Measurements from ENCODE around the gene SVEP1.

Gene SVEP1

GRCh38 chr9:110389148-110389750, 190.3 kb downstream of the SVEP1 start:
- peaks cover 0 to 3% of the 10 kb centered on the region in 2 experiments; a peak in 1 of 3 replicates for H3K36me3 ChIP-seq (ENCODE audit: control insufficient read depth in 2 of 2, insufficient read depth in 1 of 2, low read length in 2 of 2)
- CTCF ChIA-PET: interaction anchor here (0.6 kb wide), 1 partner anchor 154 kb away, joined by 4 read pairs; no protein-coding TSS in a partner anchor
- TF ChIP-seq ZBTB26 (tag by site-specific recombination; optimal IDR thresholded peaks at IDR 0.05): no peak
- no peak for TF ChIP-seq OSR2 (tag by site-specific recombination; IDR thresholded peaks at IDR 0.05)
- TF ChIP-seq ZEB2 (tag by site-specific recombination; IDR thresholded peaks at IDR 0.05): no peak
- TF ChIP-seq ZFP3 (tag by site-specific recombination; IDR thresholded peaks at IDR 0.05; ENCODE audit: low read depth): no peak
- TF ChIP-seq GLI2 (tag by site-specific recombination; IDR thresholded peaks at IDR 0.05; ENCODE audit: borderline replicate concordance, low read depth): no peak
- no peak for TF ChIP-seq ZNF266 (tag by site-specific recombination; IDR thresholded peaks at IDR 0.05; ENCODE audit: low read depth)
- TF ChIP-seq ZNF785 (tag by site-specific recombination; IDR thresholded peaks at IDR 0.05): no peak
- no peak for TF ChIP-seq GFI1B (tag by site-specific recombination; IDR thresholded peaks at IDR 0.05)
- no peak for TF ChIP-seq ELK4 (IDR thresholded peaks at IDR 0.05; ENCODE audit: borderline replicate concordance, low read depth, low read length)
- no peak for TF ChIP-seq ZNF530 (tag by site-specific recombination; IDR thresholded peaks at IDR 0.05; ENCODE audit: low read depth)
- TF ChIP-seq ZFP37 (tag by site-specific recombination; IDR thresholded peaks at IDR 0.05): no peak
- TF ChIP-seq ZNF555 (tag by site-specific recombination; conservative IDR thresholded peaks at IDR 0.05): no peak
- TF ChIP-seq ZNF146 (tag by site-specific recombination; IDR thresholded peaks at IDR 0.05): no peak
- TF ChIP-seq ZBTB11 (tag by site-specific recombination; conservative IDR thresholded peaks at IDR 0.05; ENCODE audit: low read depth): no peak
- H3K27ac ChIP-seq (ENCODE audit: extremely low read depth, low read depth, low read length): no peak overlapping the region
- no peaks in the 10 kb centered on the region for H3K9me3 ChIP-seq (ENCODE audit: control insufficient read depth, insufficient read depth, low read depth, low read length)
- POLR2A ChIA-PET: no interaction called here
- no peaks in the 10 kb centered on the region for H3K4me1 ChIP-seq (ENCODE audit: control insufficient read depth, insufficient read depth, low read length)
- H3K4me3 ChIP-seq (ENCODE audit: low read depth, low read length): no peak overlapping the region

GRCh38 chr9:110383491-110383890, 196.1 kb downstream of the SVEP1 start:
- Histone ChIP-seq H3K4me1 (ENCODE audit: control insufficient read depth, insufficient read depth, low read length) (no peaks in the 10 kb centered on the region), H3K4me3 (ENCODE audit: low read depth, low read length) (no peak overlapping the region), H3K27ac (ENCODE audit: extremely low read depth, low read depth, low read length) (no peak overlapping the region), H3K36me3 (ENCODE audit: control insufficient read depth in 2 of 2, insufficient read depth in 1 of 2, low read length in 2 of 2) (peaks cover 0 to 3% of the 10 kb centered on the region in 2 experiments; a peak in 1 of 3 replicates), H3K9me3 (ENCODE audit: control insufficient read depth, insufficient read depth, low read depth, low read length) (no peaks in the 10 kb centered on the region)
- ChIA-PET CTCF (interaction anchor here (0.6 to 0.7 kb wide), 2 partner anchors 131 to 240 kb away, joined by 3 to 4 read pairs; no protein-coding TSS in a partner anchor), POLR2A (no interaction called here)
- TF ChIP-seq ZNF274 (IDR thresholded peaks at IDR 0.05; ENCODE audit: low read length) (no peak), ZNF274 (tag by site-specific recombination; IDR thresholded peaks at IDR 0.05; ENCODE audit: borderline replicate concordance) (no peak), ZNF26 (tag by site-specific recombination; IDR thresholded peaks at IDR 0.05) (no peak), ZNF24 (tag by site-specific recombination; IDR thresholded peaks at IDR 0.05) (no peak), PATZ1 (tag by site-specific recombination; IDR thresholded peaks at IDR 0.05) (no peak), ZBTB44 (tag by site-specific recombination; IDR thresholded peaks at IDR 0.05) (no peak), ZBTB48 (tag by site-specific recombination; IDR thresholded peaks at IDR 0.05) (no peak), PBX3 (CRISPR knock-in tag; IDR thresholded peaks at IDR 0.05) (no peak)
